K562 (cell line): ENCODE data around the gene ACRBP.

Experiments
- DNMT1 ChIP-seq: fragments of 450-650 bp; IDR thresholded peaks from 2 replicates; pipeline ENCODE4 v1.6.1; 2016; ENCODE audit warnings: antibody characterized with exemption, mild to moderate bottlenecking
- GTF2A2 ChIP-seq: IDR thresholded peaks from 2 replicates; pipeline ENCODE4 v1.6.1; 2016; ENCODE audit warnings: mild to moderate bottlenecking, missing genetic modification characterization, missing compliant biosample characterization
- IRF9 ChIP-seq: fragments of 450-650 bp; IDR thresholded peaks from 2 replicates; pipeline ENCODE4 v1.6.1; 2016; ENCODE audit warnings: missing biosample characterization, missing genetic modification characterization
- PHF21A ChIP-seq: fragments of 450-650 bp; IDR thresholded peaks from 2 replicates; pipeline ENCODE4 v1.6.1; 2017; ENCODE audit warnings: low read depth, borderline replicate concordance
- ZNF239 ChIP-seq: fragments of 250-450 bp; sonication (Bioruptor Pico); IDR thresholded peaks from 2 replicates; pipeline ENCODE4 v1.4.0; 2020; ENCODE audit warnings: mild to moderate bottlenecking
- TF ChIP-seq, protein P1 (sequence below): fragments of 200-800 bp; sonication (Bioruptor generic); IDR thresholded peaks from 2 replicates; pipeline ENCODE4 v1.6.1; 2016; ENCODE audit warnings: missing genetic modification characterization, missing compliant biosample characterization
- TF ChIP-seq, protein P2 (sequence below): sonication (generic); formaldehyde crosslinking; IDR thresholded peaks from 2 replicates; pipeline ENCODE4 v1.8.1; 2023; ENCODE audit warnings: mild to moderate bottlenecking, missing genetic modification reagents

DNA sequence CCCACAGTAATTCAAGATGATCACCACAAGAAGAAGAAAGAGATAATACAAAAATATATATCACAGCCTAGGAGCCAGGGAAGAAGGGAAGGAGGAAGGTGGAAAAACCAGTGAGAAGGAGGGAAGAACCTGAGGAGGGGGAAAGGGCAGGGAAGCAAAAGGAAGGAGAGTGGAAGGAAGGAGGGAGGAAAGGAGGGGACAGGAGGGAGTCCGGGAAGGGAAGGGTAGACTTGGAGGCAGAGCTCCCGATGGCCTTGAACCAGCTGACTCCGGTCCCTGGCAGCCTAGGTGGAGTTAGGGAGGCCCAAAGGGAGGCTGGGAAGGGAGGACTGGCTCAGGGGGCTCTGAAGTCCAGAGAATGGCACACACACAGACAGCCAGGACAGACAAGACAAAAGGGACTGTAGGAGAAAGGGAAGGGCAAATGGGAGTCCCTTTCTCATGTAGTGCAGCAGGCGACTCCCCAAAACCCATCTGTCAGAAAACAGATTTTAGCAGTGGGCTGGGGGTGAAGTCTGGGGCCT lies 46.7 kb upstream of the ACRBP start:
- no peak for TF ChIP-seq DNMT1
- TF ChIP-seq GTF2A2 (tag), result no peak
- TF ChIP-seq, protein P1, sequence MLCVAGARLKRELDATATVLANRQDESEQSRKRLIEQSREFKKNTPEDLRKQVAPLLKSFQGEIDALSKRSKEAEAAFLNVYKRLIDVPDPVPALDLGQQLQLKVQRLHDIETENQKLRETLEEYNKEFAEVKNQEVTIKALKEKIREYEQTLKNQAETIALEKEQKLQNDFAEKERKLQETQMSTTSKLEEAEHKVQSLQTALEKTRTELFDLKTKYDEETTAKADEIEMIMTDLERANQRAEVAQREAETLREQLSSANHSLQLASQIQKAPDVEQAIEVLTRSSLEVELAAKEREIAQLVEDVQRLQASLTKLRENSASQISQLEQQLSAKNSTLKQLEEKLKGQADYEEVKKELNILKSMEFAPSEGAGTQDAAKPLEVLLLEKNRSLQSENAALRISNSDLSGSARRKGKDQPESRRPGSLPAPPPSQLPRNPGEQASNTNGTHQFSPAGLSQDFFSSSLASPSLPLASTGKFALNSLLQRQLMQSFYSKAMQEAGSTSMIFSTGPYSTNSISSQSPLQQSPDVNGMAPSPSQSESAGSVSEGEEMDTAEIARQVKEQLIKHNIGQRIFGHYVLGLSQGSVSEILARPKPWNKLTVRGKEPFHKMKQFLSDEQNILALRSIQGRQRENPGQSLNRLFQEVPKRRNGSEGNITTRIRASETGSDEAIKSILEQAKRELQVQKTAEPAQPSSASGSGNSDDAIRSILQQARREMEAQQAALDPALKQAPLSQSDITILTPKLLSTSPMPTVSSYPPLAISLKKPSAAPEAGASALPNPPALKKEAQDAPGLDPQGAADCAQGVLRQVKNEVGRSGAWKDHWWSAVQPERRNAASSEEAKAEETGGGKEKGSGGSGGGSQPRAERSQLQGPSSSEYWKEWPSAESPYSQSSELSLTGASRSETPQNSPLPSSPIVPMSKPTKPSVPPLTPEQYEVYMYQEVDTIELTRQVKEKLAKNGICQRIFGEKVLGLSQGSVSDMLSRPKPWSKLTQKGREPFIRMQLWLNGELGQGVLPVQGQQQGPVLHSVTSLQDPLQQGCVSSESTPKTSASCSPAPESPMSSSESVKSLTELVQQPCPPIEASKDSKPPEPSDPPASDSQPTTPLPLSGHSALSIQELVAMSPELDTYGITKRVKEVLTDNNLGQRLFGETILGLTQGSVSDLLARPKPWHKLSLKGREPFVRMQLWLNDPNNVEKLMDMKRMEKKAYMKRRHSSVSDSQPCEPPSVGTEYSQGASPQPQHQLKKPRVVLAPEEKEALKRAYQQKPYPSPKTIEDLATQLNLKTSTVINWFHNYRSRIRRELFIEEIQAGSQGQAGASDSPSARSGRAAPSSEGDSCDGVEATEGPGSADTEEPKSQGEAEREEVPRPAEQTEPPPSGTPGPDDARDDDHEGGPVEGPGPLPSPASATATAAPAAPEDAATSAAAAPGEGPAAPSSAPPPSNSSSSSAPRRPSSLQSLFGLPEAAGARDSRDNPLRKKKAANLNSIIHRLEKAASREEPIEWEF (CRISPR knock-in tag), result no peak
- no peak for TF ChIP-seq PHF21A
- no peak for TF ChIP-seq ZNF239
- no peak for TF ChIP-seq IRF9 (tag)
- TF ChIP-seq, protein P2, sequence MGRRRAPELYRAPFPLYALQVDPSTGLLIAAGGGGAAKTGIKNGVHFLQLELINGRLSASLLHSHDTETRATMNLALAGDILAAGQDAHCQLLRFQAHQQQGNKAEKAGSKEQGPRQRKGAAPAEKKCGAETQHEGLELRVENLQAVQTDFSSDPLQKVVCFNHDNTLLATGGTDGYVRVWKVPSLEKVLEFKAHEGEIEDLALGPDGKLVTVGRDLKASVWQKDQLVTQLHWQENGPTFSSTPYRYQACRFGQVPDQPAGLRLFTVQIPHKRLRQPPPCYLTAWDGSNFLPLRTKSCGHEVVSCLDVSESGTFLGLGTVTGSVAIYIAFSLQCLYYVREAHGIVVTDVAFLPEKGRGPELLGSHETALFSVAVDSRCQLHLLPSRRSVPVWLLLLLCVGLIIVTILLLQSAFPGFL, result no peak
